Omental fat pad (tissue), 4 donors: ENCODE data around the gene RGS14. TPM values are rescaled to one million over a fixed set of nuclear protein-coding genes. Genes with fewer than 3 reads are reported as not detected.

Source experiments
- ATAC-seq: fragments of 150-250 bp; one replicate; pipeline ENCODE4 v1.9.1; 2016; ENCODE audit warnings: mild to moderate bottlenecking, moderate library complexity; ENCODE audit not compliant: low FRiP score
- DNase-seq: peaks from one replicate; pipeline ENCODE4 v3.0.0-alpha.2; 2019; ENCODE audit warnings: low spot score
- total RNA-seq, 4 donors: library from RNA; depleted of rRNA; stranded (reverse); fragments of >200 nt; gene quantifications; one replicate each; pipeline ENCODE4 v1.1.0, GENCODE V29; 2016
- TF ChIP-seq, protein P1 (sequence below), 3 donors: fragments of 450-650 bp; IDR thresholded peaks; one replicate each; pipeline ENCODE4 v1.5.1; 2016 to 2017; ENCODE audit warnings: antibody characterized with exemption in 3 of 3, mild to moderate bottlenecking in 3 of 3, moderate library complexity in 2 of 3

The RGS14 gene
- total RNA-seq, 4 donors from 2014 or later = 7.1 to 25.1 (median 8.2) TPM

DNA sequence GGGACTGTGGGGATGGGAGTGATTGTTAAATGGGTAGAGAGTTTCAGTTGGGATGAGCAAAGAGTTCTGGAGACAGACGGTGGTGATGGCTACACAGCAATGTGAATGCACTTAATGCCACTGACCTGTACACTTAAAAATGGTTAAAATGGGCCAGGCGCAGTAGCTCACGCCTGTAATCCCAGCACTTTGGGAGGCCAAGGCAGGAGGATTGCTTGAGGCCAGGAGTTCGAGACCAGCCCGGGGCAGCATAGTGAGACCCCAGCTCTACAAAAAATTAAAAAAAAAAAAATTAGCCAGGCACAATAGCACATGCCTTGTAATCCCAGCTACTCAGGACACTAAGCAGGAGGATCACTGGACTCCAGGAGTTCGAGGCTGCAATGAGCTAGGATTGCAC lies 13.9 kb upstream of the RGS14 start:
- TF ChIP-seq, protein P1, sequence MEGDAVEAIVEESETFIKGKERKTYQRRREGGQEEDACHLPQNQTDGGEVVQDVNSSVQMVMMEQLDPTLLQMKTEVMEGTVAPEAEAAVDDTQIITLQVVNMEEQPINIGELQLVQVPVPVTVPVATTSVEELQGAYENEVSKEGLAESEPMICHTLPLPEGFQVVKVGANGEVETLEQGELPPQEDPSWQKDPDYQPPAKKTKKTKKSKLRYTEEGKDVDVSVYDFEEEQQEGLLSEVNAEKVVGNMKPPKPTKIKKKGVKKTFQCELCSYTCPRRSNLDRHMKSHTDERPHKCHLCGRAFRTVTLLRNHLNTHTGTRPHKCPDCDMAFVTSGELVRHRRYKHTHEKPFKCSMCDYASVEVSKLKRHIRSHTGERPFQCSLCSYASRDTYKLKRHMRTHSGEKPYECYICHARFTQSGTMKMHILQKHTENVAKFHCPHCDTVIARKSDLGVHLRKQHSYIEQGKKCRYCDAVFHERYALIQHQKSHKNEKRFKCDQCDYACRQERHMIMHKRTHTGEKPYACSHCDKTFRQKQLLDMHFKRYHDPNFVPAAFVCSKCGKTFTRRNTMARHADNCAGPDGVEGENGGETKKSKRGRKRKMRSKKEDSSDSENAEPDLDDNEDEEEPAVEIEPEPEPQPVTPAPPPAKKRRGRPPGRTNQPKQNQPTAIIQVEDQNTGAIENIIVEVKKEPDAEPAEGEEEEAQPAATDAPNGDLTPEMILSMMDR (IDR thresholded peaks at IDR 0.05) = no peak
- DNase-seq (no peak), ATAC-seq (no peak)

DNA sequence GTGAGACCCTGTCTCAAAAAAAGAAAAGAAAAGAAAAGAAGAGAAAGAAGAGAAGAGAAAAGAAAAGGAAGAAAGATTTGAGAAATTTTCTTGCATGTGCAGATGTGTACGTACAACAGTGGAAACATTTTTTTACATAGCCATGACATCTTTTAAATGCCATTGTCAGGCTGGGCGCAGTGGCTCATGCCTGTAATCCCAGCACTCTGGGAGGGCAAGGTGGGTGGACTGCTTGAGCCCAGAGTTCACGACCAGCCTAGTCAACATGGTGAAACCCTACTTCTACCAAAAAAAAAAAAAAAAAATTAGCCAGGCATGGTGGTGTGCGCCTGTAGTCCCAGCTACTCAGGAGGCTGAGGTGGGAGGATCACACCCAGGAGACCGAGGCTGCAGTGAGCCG lies 12.8 kb upstream of the RGS14 start:
- DNase-seq = no peak

DNA sequence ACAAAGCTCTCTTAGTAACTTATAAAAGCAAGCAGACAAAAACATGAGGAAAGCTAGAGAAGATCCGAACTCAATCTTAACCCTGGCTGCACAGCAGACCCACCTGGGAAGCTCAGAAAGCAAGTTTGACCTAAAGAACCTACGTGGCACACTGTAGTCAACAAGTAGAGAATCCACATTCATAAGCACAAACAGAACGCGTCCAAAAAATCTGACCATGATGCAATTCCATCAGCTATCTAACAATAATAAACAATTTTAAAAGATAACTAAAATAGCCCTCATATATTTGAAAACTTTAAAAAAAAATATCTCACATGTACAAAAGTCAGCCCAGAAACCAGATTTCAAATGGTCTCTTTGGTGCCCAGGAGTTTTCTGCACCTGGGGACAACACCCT lies 10.9 kb upstream of the RGS14 start:
- ATAC-seq = no peak
- no peak for DNase-seq

More for the DNA sequence above, 12.8 kb upstream of the RGS14 start:
- no peak for ATAC-seq
- TF ChIP-seq, protein P1 (IDR thresholded peaks at IDR 0.05) = no peak

DNA sequence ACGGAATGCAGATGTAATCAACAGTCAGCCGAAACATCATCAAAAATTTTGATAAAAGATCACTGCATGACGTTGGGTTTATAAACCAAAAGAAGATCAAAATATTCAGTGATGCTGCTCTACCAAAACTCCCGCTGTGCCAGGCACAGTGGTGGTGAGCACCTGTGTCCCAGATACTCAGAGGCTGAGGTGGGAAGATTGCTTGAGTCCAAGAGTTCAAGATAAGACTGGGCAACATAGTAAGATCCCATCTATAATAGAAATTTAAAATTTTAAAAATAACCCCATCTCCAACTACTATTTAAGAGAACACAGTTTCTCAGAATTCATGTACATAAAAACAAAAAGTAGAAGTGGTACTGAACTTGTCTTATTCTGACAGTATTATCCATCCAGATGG lies 10.0 kb upstream of the RGS14 start:
- TF ChIP-seq, protein P1 (IDR thresholded peaks at IDR 0.05) = no peak
- DNase-seq = no peak

More for the DNA sequence above, 10.9 kb upstream of the RGS14 start:
- TF ChIP-seq, protein P1 (IDR thresholded peaks at IDR 0.05) = no peak

DNA sequence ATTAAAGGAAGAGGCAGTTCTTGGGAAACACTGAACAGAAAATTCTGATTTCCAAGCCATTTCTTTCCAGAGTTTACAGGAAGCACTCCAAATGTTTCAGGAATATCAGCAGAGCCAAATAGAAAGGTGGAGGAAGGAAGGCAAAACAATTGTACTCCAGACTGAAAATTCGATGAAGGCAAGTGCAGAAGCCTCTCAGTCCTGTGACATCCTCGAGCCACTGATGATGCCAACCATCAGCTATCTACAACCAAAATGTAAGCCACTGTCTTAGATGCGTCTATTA lies 8.4 kb upstream of the RGS14 start:
- DNase-seq = no peak
- ATAC-seq = no peak
- TF ChIP-seq, protein P1 (IDR thresholded peaks at IDR 0.05) = no peak

More for the DNA sequence above, 10.0 kb upstream of the RGS14 start:
- no peak for ATAC-seq

DNA sequence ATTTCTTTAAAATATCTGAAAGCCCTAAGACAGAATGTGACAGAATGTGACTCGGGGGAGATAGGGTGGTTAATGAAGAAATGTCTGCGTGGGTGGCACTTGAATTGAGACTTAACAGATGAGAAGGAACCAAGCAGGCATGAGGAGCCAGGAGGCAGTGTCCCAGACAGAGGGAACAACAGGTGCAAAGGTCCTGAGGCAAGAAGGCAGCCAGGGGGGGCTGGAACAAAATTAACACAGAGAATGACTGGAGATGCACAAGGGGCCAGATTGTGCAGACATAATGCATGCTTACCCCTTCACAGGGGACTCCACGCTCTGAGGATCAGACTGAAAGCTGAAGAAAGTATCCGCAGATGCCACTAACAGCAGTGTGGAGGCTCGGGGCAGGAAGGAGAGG lies 8.0 kb upstream of the RGS14 start:
- ATAC-seq (no peak), DNase-seq (no peak)
- TF ChIP-seq, protein P1 (IDR thresholded peaks at IDR 0.05) = no peak

DNA sequence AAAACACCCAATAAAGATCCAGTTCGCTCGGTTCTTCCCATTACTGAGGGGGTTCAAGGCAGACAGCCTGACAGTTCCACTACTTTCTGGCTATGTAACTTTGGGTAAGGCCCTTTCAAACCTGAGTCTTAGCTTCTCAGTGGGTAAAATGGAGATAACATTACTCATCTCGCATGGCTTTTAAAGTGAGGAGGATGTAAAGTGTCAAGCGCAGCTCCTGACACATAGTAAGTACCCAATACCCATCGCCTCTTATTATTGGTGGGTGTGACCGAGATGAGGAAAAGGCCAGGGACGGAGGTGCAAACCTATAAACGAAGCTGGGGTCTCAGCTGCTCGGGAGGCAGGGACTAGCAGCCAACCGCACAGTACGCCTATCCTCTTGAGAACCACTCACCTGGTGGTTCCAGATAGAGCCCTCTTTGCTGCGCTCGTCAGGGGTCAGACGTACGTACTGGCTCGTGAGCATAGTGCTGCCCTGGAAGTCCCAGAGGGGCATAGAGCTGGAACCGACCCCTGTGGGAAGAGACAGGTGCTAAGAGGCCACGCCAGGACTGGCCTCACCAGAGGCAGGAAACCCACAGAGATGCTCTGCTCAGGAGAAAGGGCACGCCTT lies 6.8 kb upstream of the RGS14 start:
- TF ChIP-seq, protein P1 (IDR thresholded peaks at IDR 0.05) = no peak
- ATAC-seq (no peak), DNase-seq (no peak)
